A673 (cell line): ENCODE results near the gene ZNF619. TPM values are rescaled to one million over a fixed set of nuclear protein-coding genes. Genes with fewer than 3 reads are reported as not detected.

ENCODE experiments used
- Bru-seq: library from RNA; stranded (reverse); fragments of 400-500 nt; gene quantifications from one replicate; lab custom pipeline; 2021; lab: Mats Ljungman, UMichigan
- BruChase-seq, 2 experiments: library from RNA; stranded (reverse); fragments of 400-500 nt; gene quantifications; one replicate each; lab custom pipeline; 2021; lab: Mats Ljungman, UMichigan
- BruUV-seq: library from RNA; stranded (reverse); fragments of 400-500 nt; replicated peaks from 2 replicates; lab custom pipeline; 2021; lab: Mats Ljungman, UMichigan
- CTCF ChIA-PET: fragments of 300-600 bp; sonication (Branson Sonifier 250); formaldehyde crosslinking; loops from one replicate; lab custom pipeline; 2022; ENCODE audit warnings: antibody characterized with exemption; lab: Charles Lee
- POLR2A ChIA-PET: fragments of 300-600 bp; sonication (Branson Sonifier 250); formaldehyde crosslinking; loops from one replicate; lab custom pipeline; 2022; ENCODE audit warnings: antibody characterized with exemption; ENCODE audit not compliant: low non-redundant PET; lab: Charles Lee
- DNase-seq: peaks from one replicate; pipeline ENCODE4 v3.0.0-alpha.2; 2015; ENCODE audit warnings: low spot score
- H3K27ac ChIP-seq: fragments of 200-600 bp; sonication (generic); 2 replicates; pipeline ENCODE4 v1.5.1; 2016; ENCODE audit warnings: mixed run types, low read depth, mild to moderate bottlenecking, mixed read lengths, antibody characterized with exemption, low read length; ENCODE audit not compliant: poor library complexity, severe bottlenecking
- H3K27me3 ChIP-seq: fragments of 200-600 bp; sonication (generic); replicated peaks from 2 replicates; pipeline ENCODE4 v1.6.1; 2017; ENCODE audit warnings: mixed run types, low read depth, mild to moderate bottlenecking, mixed read lengths, antibody characterized with exemption, low read length; ENCODE audit not compliant: insufficient read depth, poor library complexity
- H3K36me3 ChIP-seq: fragments of 200-600 bp; sonication (generic); 2 replicates; pipeline ENCODE4 v1.6.1; 2016; ENCODE audit warnings: mixed run types, mild to moderate bottlenecking, mixed read lengths, antibody characterized with exemption, low read length; ENCODE audit not compliant: insufficient read depth, poor library complexity, severe bottlenecking
- H3K4me1 ChIP-seq: fragments of 200-600 bp; sonication (generic); 2 replicates; pipeline ENCODE4 v1.6.1; 2017; ENCODE audit warnings: mixed run types, mild to moderate bottlenecking, mixed read lengths, antibody characterized with exemption, low read length; ENCODE audit not compliant: insufficient read depth, poor library complexity, severe bottlenecking
- H3K4me3 ChIP-seq: fragments of 200-600 bp; sonication (generic); 2 replicates; pipeline ENCODE4 v1.5.1; 2016; ENCODE audit warnings: low read depth, mixed run types, mild to moderate bottlenecking, mixed read lengths, low read length; ENCODE audit not compliant: poor library complexity, severe bottlenecking
- H3K9me3 ChIP-seq: fragments of 200-600 bp; sonication (generic); 2 replicates; pipeline ENCODE4 v1.6.1; 2016; ENCODE audit warnings: mixed run types, low read depth, mild to moderate bottlenecking, mixed read lengths, antibody characterized with exemption, low read length; ENCODE audit not compliant: poor library complexity, severe bottlenecking
- EZH2 ChIP-seq: fragments of 200-600 bp; sonication (generic); IDR thresholded peaks from 2 replicates; pipeline ENCODE4 v1.6.1; 2017; ENCODE audit warnings: borderline replicate concordance, low read depth, mild to moderate bottlenecking, mixed read lengths, antibody characterized with exemption, low read length; ENCODE audit not compliant: poor library complexity, severe bottlenecking
- intact Hi-C: fragments of 100-400 bp; cut with micrococcal nuclease; formaldehyde crosslinking; loops from one replicate; pipeline ENCODE4 v1.10.0; 2022; ENCODE audit not compliant: unreplicated experiment
- long read RNA-seq: library from polyadenylated mRNA; stranded (forward); transcript quantifications from one replicate; pipeline ENCODE4 v2.0.0, GENCODE V29; 2022
- total RNA-seq: library from RNA; stranded (reverse); gene quantifications from 2 replicates; pipeline ENCODE4 v1.2.3, GENCODE V29; 2021
- TF ChIP-seq, protein P1 (sequence below): fragments of 300-800, 200-600 bp; sonication (generic); conservative IDR thresholded peaks from 2 replicates; pipeline ENCODE4 v1.5.1; 2017; ENCODE audit warnings: low read depth, mild to moderate bottlenecking, antibody characterized with exemption, low read length, moderate library complexity, mixed read lengths

Gene ZNF619
- total RNA-seq (3.3 and 4.3 TPM in 2 replicates), Bru-seq, nascent RNA (percentile 59 among the genes with signal in this experiment), BruChase-seq, experiment 1, labeled RNA remaining after a 2-hour chase (percentile 61 among the genes with signal in this experiment), BruChase-seq, experiment 2, labeled RNA remaining after a 6-hour chase (percentile 53 among the genes with signal in this experiment)
- long read RNA-seq, partial matches to known transcripts: 0 of 2 reads
- long read RNA-seq, other reads (novel, unspliced or antisense): 2 of 2 reads

DNA sequence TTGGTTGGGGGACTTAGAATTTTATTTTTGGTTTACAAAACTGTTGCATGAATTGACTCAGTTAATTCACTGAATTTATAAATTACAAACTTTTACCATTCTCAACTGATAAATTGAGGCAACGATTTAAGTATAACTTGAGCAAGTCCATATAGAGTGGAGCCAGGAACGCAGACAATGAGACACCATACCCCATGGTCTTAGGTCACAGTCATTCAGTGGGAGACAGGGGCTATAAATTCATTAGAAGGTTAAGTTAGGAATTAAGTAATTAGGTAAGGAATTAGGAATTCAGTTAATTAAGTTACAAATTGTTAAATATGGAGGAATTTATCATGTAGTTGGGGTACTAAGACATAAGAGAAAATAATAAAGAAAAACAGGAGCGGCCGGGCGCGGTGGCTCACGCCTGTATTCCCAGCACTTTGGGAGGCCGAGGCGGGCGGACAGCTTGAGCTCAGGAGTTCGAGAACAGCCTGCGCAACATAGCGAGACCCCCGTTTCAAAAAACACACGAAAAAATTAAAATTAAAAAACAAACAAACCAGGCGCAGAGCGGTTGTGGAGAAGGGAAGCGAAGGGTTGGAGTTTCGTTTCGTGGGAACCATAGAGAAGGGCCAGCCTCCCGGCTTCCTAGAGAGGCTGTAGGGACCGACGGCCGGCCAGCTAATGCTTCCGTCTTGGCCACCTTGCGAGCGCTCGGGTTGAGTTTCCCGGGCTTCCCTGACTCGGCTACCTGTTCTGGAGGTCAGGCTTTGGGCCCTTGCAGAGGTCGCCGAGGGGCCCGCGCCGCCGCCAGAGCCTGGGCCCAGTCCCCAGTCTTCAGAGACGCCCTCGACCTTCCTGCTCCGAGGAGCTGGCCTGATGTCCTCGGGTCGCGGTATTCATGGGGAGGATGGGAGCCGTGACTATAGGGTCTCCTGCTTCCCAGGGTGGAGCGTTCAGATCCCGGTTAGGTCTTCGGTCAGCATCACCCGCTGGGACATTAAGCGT is at the start of gene ZNF619:
Gene ZNF619, plus strand, starts transcription at position 645 of the 993 bp plus-strand sequence. CDS start 858 bp downstream, outside the sequence.
- Histone ChIP-seq H3K27ac (peak within 1 kb of the TSS; percentile 80), H3K9me3 (no peaks in the 10 kb centered on the region), H3K36me3 (no peaks in the 10 kb centered on the region), H3K4me3 (peak within 1 kb of the TSS; percentile 74), H3K27me3 (no peaks in the 10 kb centered on the region), H3K4me1 (no peaks in the 10 kb centered on the region)
- ChIA-PET POLR2A (no interaction called here), CTCF (no interaction called here)
- intact Hi-C loops: no loop called here
- peak; percentile 58 for DNase-seq
- TF ChIP-seq, protein P1, sequence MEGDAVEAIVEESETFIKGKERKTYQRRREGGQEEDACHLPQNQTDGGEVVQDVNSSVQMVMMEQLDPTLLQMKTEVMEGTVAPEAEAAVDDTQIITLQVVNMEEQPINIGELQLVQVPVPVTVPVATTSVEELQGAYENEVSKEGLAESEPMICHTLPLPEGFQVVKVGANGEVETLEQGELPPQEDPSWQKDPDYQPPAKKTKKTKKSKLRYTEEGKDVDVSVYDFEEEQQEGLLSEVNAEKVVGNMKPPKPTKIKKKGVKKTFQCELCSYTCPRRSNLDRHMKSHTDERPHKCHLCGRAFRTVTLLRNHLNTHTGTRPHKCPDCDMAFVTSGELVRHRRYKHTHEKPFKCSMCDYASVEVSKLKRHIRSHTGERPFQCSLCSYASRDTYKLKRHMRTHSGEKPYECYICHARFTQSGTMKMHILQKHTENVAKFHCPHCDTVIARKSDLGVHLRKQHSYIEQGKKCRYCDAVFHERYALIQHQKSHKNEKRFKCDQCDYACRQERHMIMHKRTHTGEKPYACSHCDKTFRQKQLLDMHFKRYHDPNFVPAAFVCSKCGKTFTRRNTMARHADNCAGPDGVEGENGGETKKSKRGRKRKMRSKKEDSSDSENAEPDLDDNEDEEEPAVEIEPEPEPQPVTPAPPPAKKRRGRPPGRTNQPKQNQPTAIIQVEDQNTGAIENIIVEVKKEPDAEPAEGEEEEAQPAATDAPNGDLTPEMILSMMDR: no peak
- no peak for TF ChIP-seq EZH2
- BruUV-seq: TSS peak; percentile 95

DNA sequence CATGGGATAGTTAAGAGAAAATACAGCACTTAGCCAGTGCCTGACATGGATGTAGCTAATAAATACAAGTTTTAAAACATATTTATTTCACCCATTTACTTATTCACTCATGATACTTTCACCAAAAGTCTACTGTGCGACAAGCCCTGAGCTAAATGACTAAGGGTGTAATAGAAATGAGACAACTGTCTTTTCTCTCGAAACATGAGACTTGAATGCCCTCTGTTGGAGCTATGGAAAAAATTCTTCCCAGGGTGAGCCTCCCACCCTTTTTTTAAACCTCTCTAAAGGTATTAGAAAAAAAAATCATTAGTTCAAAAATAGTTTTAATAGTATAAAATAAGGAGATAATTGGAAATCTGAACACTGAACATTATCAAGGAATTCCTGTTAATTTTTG is 44.1 kb upstream of the ZNF619 start:
- no peaks in the 10 kb centered on the region for H3K9me3 ChIP-seq
- intact Hi-C loops: loop anchor here (10.0 kb wide), 1 partner anchor 98 kb away; no protein-coding TSS in a partner anchor
- no peaks in the 10 kb centered on the region for H3K4me1 ChIP-seq
- no peak overlapping the region for H3K4me3 ChIP-seq
- no peaks in the 10 kb centered on the region for H3K36me3 ChIP-seq
- ChIA-PET CTCF (no interaction called here), POLR2A (no interaction called here)
- DNase-seq: peak; percentile 6
- TF ChIP-seq, protein P1: no peak; the same call in 1 of the 2 replicates
- no peak for TF ChIP-seq EZH2
- BruUV-seq: no TSS peak
- H3K27me3 ChIP-seq: no peaks in the 10 kb centered on the region
- H3K27ac ChIP-seq: no peak overlapping the region

DNA sequence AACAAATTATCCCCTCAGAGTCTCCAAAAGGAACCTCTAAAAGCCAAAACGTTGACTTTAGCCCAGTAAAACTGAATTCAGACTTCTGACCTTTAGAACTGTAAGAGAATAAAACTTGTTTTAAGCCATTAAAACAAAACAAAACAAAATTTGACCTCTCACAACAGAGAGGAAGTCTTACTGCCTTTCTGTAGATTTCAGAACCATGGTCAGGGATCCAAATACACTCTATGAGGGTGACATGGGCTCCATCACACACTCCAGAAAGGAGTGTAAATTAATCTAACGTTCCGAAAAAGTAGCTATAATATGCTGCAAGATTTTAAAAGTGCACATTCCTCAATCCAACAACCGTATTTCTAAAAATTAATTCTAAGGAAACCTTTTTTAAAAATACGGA is 39.0 kb upstream of the ZNF619 start:
- DNase-seq: no peak
- CTCF ChIA-PET: no interaction called here
- Histone ChIP-seq H3K27me3 (no peaks in the 10 kb centered on the region), H3K9me3 (no peaks in the 10 kb centered on the region), H3K4me1 (no peaks in the 10 kb centered on the region), H3K27ac (no peak overlapping the region), H3K36me3 (no peaks in the 10 kb centered on the region), H3K4me3 (no peak overlapping the region)
- POLR2A ChIA-PET: no interaction called here
- no TSS peak for BruUV-seq
- TF ChIP-seq, protein P1: no peak
- intact Hi-C loops: loop anchor here (10.0 kb wide), 1 partner anchor 103 kb away; no protein-coding TSS in a partner anchor
